Nephron progenitor cell (in vitro differentiated cells): Measurements from ENCODE around the gene BEND5.

Experiments used
- DNase-seq: peaks from one replicate; pipeline ENCODE4 v3.0.0; 2021
- H3K27ac Mint-ChIP-seq: 2 replicates; pipeline ENCODE4 v1.8.0; 2021; ENCODE audit warnings: mild to moderate bottlenecking, moderate library complexity, mixed read lengths
- H3K27me3 Mint-ChIP-seq: 2 replicates; pipeline ENCODE4 v1.8.0; 2021; ENCODE audit warnings: mild to moderate bottlenecking, low read depth, mixed read lengths; ENCODE audit not compliant: poor library complexity
- H3K36me3 Mint-ChIP-seq: 2 replicates; pipeline ENCODE4 v1.8.0; 2021; ENCODE audit warnings: low read depth, mixed read lengths
- H3K4me1 Mint-ChIP-seq: 2 replicates; pipeline ENCODE4 v1.8.0; 2021; ENCODE audit warnings: mixed read lengths
- H3K4me3 Mint-ChIP-seq: 2 replicates; pipeline ENCODE4 v1.8.0; 2021; ENCODE audit warnings: mild to moderate bottlenecking, moderate library complexity, mixed read lengths
- H3K9me3 Mint-ChIP-seq: 2 replicates; pipeline ENCODE4 v1.8.0; 2021; ENCODE audit warnings: mild to moderate bottlenecking, moderate library complexity, mixed read lengths
- TF ChIP-seq, protein P1 (sequence below): fragments of 200-600 bp; sonication (generic); IDR thresholded peaks from 2 replicates; pipeline ENCODE4 v1.5.0; 2021; ENCODE audit warnings: antibody characterized with exemption

Gene BEND5

DNA sequence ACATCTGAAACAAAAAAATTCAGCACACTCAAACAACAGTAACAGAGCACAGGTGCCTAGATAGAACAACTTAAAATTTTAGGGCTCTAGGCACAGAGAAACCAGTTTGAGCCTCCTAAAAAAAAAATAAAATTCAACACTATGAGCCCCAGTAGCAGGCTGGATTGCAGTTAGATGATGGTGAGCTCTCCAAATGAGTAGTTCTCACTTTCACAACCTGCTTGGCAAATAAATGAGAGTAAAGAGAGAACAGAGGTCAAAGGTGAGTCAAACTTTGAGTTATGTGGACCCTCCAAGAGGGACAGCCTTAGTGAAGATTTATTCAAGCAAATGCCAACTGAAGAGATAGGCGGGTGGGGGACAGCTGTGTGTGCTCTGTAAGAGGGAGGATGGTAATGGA is 3.6 kb downstream of the BEND5 start:
- Mint-ChIP-seq H3K27me3 (no peaks in the 10 kb centered on the region), H3K27ac (no peak overlapping the region), H3K36me3 (peaks cover 28% of the 10 kb centered on the region), H3K9me3 (no peaks in the 10 kb centered on the region), H3K4me3 (no peak overlapping the region), H3K4me1 (peaks cover 59% of the 10 kb centered on the region)
- DNase-seq = no peak
- TF ChIP-seq, protein P1, sequence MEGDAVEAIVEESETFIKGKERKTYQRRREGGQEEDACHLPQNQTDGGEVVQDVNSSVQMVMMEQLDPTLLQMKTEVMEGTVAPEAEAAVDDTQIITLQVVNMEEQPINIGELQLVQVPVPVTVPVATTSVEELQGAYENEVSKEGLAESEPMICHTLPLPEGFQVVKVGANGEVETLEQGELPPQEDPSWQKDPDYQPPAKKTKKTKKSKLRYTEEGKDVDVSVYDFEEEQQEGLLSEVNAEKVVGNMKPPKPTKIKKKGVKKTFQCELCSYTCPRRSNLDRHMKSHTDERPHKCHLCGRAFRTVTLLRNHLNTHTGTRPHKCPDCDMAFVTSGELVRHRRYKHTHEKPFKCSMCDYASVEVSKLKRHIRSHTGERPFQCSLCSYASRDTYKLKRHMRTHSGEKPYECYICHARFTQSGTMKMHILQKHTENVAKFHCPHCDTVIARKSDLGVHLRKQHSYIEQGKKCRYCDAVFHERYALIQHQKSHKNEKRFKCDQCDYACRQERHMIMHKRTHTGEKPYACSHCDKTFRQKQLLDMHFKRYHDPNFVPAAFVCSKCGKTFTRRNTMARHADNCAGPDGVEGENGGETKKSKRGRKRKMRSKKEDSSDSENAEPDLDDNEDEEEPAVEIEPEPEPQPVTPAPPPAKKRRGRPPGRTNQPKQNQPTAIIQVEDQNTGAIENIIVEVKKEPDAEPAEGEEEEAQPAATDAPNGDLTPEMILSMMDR = no peak

DNA sequence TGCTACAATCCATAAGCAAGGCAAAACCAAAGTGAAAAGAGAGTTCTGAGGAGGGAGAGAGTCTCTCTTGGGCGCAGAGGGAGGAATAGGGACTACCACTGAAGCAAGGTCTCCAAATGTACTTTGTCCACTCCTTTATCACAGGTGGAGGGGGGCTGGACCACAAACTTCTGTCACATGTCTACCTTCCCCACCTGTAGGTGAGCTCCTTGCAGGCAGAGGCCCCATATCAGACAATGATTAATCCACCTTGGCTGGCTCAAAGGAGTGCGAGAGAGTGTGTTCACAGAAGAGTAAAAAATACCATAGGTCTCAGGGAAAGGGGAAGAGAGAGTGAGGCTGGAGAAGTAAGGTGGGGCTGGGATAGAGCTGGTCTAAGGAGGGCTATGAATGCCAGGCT is 4.5 kb downstream of the BEND5 start:
- Mint-ChIP-seq H3K4me3 (no peak overlapping the region), H3K27me3 (no peaks in the 10 kb centered on the region), H3K36me3 (peaks cover 37% of the 10 kb centered on the region), H3K27ac (no peak overlapping the region), H3K4me1 (peaks cover 52% of the 10 kb centered on the region), H3K9me3 (no peaks in the 10 kb centered on the region)
- DNase-seq = no peak
- TF ChIP-seq, protein P1 = no peak

DNA sequence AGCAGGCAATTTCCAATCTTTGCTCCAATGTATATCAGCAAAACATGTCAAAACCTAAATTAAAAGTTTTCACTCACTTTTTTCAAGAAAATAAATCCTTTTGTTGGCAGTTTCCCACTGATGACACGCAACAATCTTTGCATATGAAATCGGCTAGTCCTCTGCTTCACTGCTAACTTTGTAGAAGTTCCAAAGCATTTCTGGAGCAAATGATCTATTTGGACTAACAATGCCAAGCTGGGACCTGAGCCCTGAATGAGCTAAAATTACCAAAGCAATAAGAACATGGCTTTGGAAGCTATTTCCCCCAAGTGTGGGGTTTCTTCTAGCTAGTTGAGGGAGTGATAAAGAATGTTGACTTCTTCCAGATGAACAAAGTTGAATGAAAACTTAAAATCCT is 5.1 kb downstream of the BEND5 start:
- Mint-ChIP-seq H3K4me1 (peaks cover 52% of the 10 kb centered on the region), H3K9me3 (no peaks in the 10 kb centered on the region), H3K27ac (no peak overlapping the region), H3K27me3 (no peaks in the 10 kb centered on the region), H3K4me3 (no peak overlapping the region), H3K36me3 (peaks cover 43% of the 10 kb centered on the region)
- DNase-seq = no peak
- TF ChIP-seq, protein P1 = no peak

DNA sequence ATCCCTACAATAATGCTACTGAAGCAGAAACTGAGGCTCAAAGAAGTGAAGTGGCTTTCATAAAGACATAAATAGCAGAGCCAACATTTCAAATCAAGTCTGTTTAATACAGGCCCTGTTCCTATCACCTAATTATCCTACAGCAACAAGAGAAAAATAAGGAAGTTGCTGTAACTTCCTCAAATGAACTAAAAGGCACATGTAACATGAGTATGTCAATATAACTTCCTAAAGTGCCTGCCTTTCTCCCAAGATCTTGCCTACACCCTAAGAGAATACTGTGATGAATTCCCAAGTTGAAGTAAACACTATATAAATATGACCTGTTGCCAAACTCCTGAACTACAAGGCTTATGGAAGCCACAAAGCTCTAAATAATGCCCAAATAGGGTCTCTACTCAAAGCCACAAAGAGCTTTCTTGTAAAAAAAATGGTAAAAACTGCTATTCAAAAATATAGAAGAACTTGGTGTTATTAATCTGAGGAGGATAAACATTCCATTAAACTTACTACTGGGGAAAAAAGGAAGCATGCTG is 8.6 kb downstream of the BEND5 start:
- H3K4me1 Mint-ChIP-seq = peaks cover 29% of the 10 kb centered on the region
- no peak for DNase-seq
- H3K9me3 Mint-ChIP-seq = no peaks in the 10 kb centered on the region
- H3K27me3 Mint-ChIP-seq = peaks cover 2% of the 10 kb centered on the region
- no peak overlapping the region for H3K27ac Mint-ChIP-seq
- H3K36me3 Mint-ChIP-seq = peaks cover 59% of the 10 kb centered on the region
- TF ChIP-seq, protein P1 = no peak
- H3K4me3 Mint-ChIP-seq = no peak overlapping the region

DNA sequence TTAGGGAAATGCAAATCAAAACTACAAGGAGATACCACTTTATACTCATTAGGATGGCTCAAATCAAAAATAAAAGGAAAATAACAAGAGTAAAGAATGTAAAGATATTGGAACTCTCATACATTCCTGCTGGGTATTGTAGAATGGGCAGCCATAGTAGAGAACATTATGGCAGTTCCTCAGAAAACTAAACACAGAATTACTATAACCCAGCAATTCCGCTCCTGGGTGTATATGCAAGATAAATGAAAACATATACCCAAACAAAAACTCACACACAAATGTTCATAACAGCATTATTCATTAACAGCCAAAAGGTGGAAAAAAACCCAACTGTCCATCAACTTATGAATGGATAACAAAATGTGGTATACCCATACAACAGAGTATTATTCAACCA is 11.4 kb downstream of the BEND5 start:
- no peak overlapping the region for H3K27ac Mint-ChIP-seq

DNA sequence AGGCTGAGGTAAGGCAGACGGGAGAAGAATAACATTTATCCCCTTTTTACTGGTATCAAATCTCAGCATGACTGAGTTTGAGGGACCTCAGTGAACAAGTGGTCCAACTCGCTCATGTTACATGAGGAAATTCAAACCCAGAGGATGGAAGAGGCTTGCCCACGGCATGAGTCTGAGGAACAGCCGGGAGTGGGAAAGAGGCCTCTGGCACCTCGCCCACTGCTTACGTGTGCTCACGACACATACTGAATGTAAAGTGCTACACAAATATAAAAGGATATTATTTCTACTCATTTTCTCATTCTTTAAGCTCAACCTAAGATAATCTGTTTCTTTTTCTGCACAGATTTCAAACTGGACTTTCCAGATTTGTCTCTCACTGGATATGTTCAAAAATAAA is 14.7 kb downstream of the BEND5 start:
- Mint-ChIP-seq H3K36me3 (peaks cover 74% of the 10 kb centered on the region), H3K27me3 (peaks cover 2% of the 10 kb centered on the region), H3K9me3 (no peaks in the 10 kb centered on the region), H3K4me1 (no peaks in the 10 kb centered on the region), H3K4me3 (no peak overlapping the region), H3K27ac (peak overlapping the region; percentile 26)
- TF ChIP-seq, protein P1 = no peak
- DNase-seq = no peak

More for the DNA sequence above, 11.4 kb downstream of the BEND5 start:
- Mint-ChIP-seq H3K36me3 (peaks cover 57% of the 10 kb centered on the region), H3K4me3 (no peak overlapping the region), H3K27me3 (peaks cover 2% of the 10 kb centered on the region), H3K4me1 (peaks cover 15% of the 10 kb centered on the region), H3K9me3 (no peaks in the 10 kb centered on the region)
- DNase-seq = no peak
- TF ChIP-seq, protein P1 = no peak
